RCC 7860 (cell line): ENCODE measurements around the gene LCN15.
"Not testable (repeated sequence)": the region's sequence is repeated elsewhere in the genome, so short reads cannot be mapped to it uniquely, and the experiment has no call there.

ENCODE experiments used
- DNase-seq: peaks from one replicate; pipeline ENCODE4 v3.0.0-alpha.2; 2015; ENCODE audit warnings: low spot score
- FAIRE-seq: peaks from 2 replicates; lab custom pipeline; 2012; peaks lifted over from hg19 to GRCh38; lab: Jason Lieb, UNC

LCN15 gene

DNA sequence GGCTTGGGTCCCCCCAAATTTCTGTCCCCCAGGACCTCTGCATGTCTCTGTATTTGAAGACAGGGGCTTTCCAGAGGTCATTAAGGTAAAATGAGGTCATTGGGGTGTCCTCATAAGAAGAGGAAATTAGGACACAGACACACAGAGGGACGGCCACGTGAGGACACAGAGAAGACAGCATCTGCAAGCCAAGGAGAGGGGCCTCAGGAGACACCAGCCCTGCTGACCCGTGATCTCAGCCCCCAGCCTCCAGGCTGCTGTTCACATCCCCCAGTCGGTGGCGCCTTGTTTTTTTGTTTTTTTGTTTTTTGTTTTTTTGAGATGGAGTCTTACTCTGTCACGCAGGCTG lies 30.7 kb upstream of the LCN15 start:
- DNase-seq: no peak
- FAIRE-seq: no peak

- DNase-seq (no peak), FAIRE-seq (no peak)
These were observed 30.1 kb upstream of the LCN15 start for GRCh38 chr9:136794281-136794999.

DNA sequence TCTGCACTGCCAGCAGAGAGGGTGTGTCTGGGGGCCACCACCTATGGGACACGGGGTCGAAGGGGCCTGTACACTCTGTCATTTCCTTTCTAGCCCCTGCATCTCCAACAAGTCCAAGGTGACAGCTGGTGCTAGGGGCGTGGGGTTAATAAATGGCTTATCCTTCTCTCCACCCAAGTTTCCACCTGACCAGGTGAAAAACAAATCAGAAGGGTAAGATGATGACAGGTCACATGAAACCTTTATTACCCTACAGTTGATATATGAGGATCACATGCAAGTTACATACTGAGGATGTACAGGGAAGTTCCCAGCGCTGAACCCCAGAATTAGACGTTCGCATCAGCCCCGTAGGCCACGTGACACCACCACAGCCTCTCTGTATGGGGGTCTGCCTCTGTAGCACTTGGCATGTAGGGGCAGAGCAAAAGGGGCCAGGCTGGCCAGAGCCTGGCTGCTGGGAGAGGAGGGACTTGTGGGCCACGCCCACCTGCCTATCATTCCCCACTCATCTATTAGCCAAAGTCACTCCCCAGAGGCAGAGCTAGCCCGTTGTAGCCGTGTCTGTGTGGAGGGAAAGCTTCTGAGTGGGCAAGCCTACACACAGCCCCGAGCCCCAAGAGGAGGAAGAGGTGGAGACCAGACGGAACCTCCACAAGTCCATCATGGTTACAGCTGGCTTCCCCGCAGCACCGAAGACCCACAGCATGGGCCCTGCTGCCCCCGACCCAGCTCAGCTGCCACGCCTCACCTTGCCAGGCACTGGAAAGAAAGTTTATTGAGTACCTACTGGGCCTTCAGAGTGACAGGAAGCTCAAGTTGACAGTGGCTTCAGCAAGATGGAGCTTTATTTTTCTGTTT lies 29.0 kb upstream of the LCN15 start:
- FAIRE-seq: no peak

GRCh38 chr9:136792321-136793085 lies 28.2 kb upstream of the LCN15 start:
- peak; percentile 46 for DNase-seq
- no peak for FAIRE-seq

More for the DNA sequence above, 29.0 kb upstream of the LCN15 start:
- peak; percentile 44 for DNase-seq

- FAIRE-seq: no peak
- DNase-seq: peak; percentile 44
These were observed 27.4 kb upstream of the LCN15 start for GRCh38 chr9:136791516-136792276.

GRCh38 chr9:136790640-136791515 lies 26.6 kb upstream of the LCN15 start, which contains the start of gene TMEM141:
Gene TMEM141 (plus strand): TSS chr9:136791344. CDS start chr9:136791371, 27 bp downstream.
- peak; percentile 99 for DNase-seq
- FAIRE-seq: peak; percentile 73

GRCh38 chr9:136789523-136789937 lies 25.2 kb upstream of the LCN15 start:
- FAIRE-seq (no peak), DNase-seq (peak; percentile 89)

GRCh38 chr9:136788644-136789522 lies 24.6 kb upstream of the LCN15 start:
- peak; percentile 94 for FAIRE-seq

GRCh38 chr9:136787690-136788400 lies 23.5 kb upstream of the LCN15 start:
- DNase-seq (peak; percentile 76), FAIRE-seq (peak; percentile 46)

More at GRCh38 chr9:136788644-136789522, 24.6 kb upstream of the LCN15 start:
- peak; percentile 92 for DNase-seq

DNA sequence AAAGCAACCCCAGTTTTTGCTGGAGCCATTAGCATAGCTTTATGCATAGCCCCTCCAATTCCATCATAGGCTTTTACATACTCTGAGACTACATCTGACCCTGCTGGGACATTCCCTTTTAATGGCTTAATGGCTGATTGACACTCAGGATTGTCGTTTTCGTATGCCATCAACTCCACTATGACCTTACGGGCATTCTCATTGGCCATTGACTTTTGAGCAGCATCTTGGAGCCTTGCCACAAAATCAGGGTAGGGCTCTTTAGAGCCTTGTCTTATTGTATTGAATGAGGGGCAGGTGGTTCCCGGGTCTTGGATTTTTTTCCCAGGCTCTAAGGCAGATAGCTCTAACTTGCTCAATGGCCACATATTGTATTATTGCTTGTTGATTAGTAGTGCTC lies 22.7 kb upstream of the LCN15 start:
- peak; percentile 57 for FAIRE-seq
- not testable (repeated sequence) for DNase-seq

GRCh38 chr9:136786451-136786850 lies 22.1 kb upstream of the LCN15 start:
- no peak for FAIRE-seq

GRCh38 chr9:136785565-136786355 lies 21.4 kb upstream of the LCN15 start:
- FAIRE-seq (peak; percentile 90), DNase-seq (peak; percentile 91)

More at GRCh38 chr9:136786451-136786850, 22.1 kb upstream of the LCN15 start:
- DNase-seq: no peak

DNA sequence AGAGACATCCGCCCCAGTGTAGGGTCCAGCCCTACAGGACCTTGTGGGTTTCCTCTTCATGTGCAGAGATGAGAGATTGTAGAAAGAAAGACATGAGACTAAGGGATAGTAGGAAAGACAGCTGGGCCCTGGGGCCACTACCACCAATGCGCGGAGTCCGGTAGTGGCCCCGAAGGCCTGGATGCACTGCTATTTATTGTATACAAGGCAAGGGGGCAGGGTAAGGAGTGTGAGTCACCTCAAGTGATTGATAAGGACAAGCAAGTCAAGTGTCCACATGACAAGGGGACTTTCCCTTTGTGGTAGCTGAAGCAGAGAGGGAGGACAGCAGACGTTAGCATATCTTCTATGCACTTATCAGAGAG lies 20.7 kb upstream of the LCN15 start:
- FAIRE-seq (no peak), DNase-seq (peak; percentile 95)

- no peak for DNase-seq
- peak; percentile 80 for FAIRE-seq
These were observed 20.1 kb upstream of the LCN15 start for GRCh38 chr9:136784249-136784996.

DNA sequence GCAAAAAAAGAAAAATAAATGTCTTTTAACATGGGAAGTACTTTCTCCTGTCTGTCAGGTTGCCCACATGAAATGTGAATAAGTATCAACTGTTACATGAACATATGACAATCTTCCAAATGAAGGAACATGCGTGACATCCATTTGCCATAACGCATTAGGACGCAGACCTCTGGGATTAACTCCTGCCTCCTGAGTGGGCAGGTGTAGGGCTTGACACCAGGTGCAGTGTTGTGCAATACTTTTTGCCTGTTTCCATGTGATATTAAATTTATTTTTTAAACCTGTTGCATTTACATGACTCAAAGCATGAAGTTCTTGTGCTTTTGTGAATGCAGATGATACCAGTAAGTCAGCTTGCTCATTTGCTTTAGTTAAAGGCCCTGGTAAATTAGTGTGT lies 18.1 kb upstream of the LCN15 start:
- DNase-seq (no peak), FAIRE-seq (no peak)

DNA sequence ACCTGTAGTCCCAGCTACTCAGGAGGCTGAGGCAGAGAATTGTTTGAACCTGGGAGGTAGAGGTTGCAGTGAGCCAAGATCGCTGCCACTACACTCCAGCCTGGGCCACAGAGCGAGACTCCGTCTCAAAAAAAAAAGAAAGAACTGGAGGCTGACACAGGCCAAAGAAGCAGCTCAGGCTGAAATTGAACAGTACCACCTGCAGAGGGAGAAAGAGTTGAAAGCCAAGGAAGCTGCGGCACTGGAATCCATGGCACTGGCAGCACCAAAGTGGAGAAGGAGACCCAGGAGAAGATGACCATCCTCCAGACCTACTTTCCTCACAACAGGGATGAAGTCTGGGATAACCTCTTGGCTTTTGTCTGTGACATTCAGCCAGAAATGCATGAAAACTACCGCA lies 15.5 kb upstream of the LCN15 start:
- DNase-seq: no peak
- FAIRE-seq: no peak
